ENCODE measurements around the gene SPATA31D1. TPM values are rescaled to one million over a fixed set of nuclear protein-coding genes. Genes with fewer than 3 reads are reported as not detected.
"Not testable (repeated sequence)": the region's sequence is repeated elsewhere in the genome, so short reads cannot be mapped to it uniquely, and the experiment has no call there.

SPATA31D1 gene
- not detected in 2 replicates for total RNA-seq

GRCh38 chr9:81988472-81988871 lies at the start of gene SPATA31D1:
Gene SPATA31D1 (plus strand): TSS chr9:81988772. CDS start chr9:81988819, 47 bp downstream.
- H3K27me3 Mint-ChIP-seq (ENCODE audit: low read depth); intact Hi-C loops (cut with micrococcal nuclease); H3K36me3 Mint-ChIP-seq (ENCODE audit: low read depth): not testable (repeated sequence)

GRCh38 chr9:81943393-81943792 lies 45.2 kb upstream of the SPATA31D1 start, which contains the start of gene SPATA31D3:
Gene SPATA31D3 (plus strand): TSS chr9:81943500. CDS start chr9:81943586, 86 bp downstream.
- H3K9me3 Mint-ChIP-seq; H3K36me3 Mint-ChIP-seq (ENCODE audit: low read depth): not testable (repeated sequence)

More at GRCh38 chr9:81988472-81988871, at the start of gene SPATA31D1:
- DNase-seq (ENCODE audit: low spot score); H3K4me1 Mint-ChIP-seq (ENCODE audit: low read depth); H3K4me3 Mint-ChIP-seq (ENCODE audit: low read depth); H3K27ac Mint-ChIP-seq: not testable (repeated sequence)
- H3K9me3 Mint-ChIP-seq, result peaks cover 19% of the 10 kb centered on the region

GRCh38 chr9:81948650-81949049 lies 39.9 kb upstream of the SPATA31D1 start:
- H3K4me3 Mint-ChIP-seq (ENCODE audit: low read depth); H3K36me3 Mint-ChIP-seq (ENCODE audit: low read depth); intact Hi-C loops (cut with micrococcal nuclease); H3K9me3 Mint-ChIP-seq; H3K27ac Mint-ChIP-seq; DNase-seq (ENCODE audit: low spot score); H3K4me1 Mint-ChIP-seq (ENCODE audit: low read depth); H3K27me3 Mint-ChIP-seq (ENCODE audit: low read depth): not testable (repeated sequence)

More at GRCh38 chr9:81943393-81943792, 45.2 kb upstream of the SPATA31D1 start, which contains the start of gene SPATA31D3:
- H3K27ac Mint-ChIP-seq; intact Hi-C loops (cut with micrococcal nuclease); H3K4me3 Mint-ChIP-seq (ENCODE audit: low read depth); DNase-seq (ENCODE audit: low spot score); H3K27me3 Mint-ChIP-seq (ENCODE audit: low read depth); H3K4me1 Mint-ChIP-seq (ENCODE audit: low read depth): not testable (repeated sequence)

GRCh38 chr9:81953096-81953495 lies 35.5 kb upstream of the SPATA31D1 start:
- H3K4me3 Mint-ChIP-seq (ENCODE audit: low read depth), result no peak overlapping the region
- intact Hi-C loops (cut with micrococcal nuclease), result no loop called here
- no peak overlapping the region for H3K27ac Mint-ChIP-seq
- H3K9me3 Mint-ChIP-seq, result peaks cover 32% of the 10 kb centered on the region
- no peak for DNase-seq (ENCODE audit: low spot score)
- H3K4me1 Mint-ChIP-seq (ENCODE audit: low read depth), result no peaks in the 10 kb centered on the region
- no peaks in the 10 kb centered on the region for H3K27me3 Mint-ChIP-seq (ENCODE audit: low read depth)
- H3K36me3 Mint-ChIP-seq (ENCODE audit: low read depth), result no peaks in the 10 kb centered on the region

DNA sequence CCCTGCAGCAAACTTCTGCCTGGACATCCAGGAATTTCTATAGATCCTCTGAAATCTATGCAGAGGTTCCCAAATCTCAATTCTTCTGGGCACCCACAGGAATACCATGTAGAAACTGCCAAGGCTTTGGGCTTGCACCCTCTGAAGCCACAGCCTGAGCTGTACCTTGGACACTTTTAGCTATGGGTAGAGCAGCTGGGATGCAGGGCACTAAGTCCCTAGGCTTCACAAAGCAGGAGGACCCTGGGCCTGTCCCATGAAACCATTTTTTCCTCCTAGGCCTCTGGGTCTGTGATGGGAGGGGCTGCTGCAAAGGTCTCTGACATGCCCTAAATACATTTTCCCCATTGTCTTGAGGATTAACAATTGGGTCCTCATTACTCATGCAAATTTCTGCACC lies 32.9 kb upstream of the SPATA31D1 start:
- no peak for DNase-seq (ENCODE audit: low spot score)
- peaks cover 32% of the 10 kb centered on the region for H3K9me3 Mint-ChIP-seq
- no peak overlapping the region for H3K27ac Mint-ChIP-seq
- no peaks in the 10 kb centered on the region for H3K27me3 Mint-ChIP-seq (ENCODE audit: low read depth)
- no peaks in the 10 kb centered on the region for H3K36me3 Mint-ChIP-seq (ENCODE audit: low read depth)
- H3K4me1 Mint-ChIP-seq (ENCODE audit: low read depth), result no peaks in the 10 kb centered on the region
- H3K4me3 Mint-ChIP-seq (ENCODE audit: low read depth), result no peak overlapping the region
- intact Hi-C loops (cut with micrococcal nuclease), result no loop called here

DNA sequence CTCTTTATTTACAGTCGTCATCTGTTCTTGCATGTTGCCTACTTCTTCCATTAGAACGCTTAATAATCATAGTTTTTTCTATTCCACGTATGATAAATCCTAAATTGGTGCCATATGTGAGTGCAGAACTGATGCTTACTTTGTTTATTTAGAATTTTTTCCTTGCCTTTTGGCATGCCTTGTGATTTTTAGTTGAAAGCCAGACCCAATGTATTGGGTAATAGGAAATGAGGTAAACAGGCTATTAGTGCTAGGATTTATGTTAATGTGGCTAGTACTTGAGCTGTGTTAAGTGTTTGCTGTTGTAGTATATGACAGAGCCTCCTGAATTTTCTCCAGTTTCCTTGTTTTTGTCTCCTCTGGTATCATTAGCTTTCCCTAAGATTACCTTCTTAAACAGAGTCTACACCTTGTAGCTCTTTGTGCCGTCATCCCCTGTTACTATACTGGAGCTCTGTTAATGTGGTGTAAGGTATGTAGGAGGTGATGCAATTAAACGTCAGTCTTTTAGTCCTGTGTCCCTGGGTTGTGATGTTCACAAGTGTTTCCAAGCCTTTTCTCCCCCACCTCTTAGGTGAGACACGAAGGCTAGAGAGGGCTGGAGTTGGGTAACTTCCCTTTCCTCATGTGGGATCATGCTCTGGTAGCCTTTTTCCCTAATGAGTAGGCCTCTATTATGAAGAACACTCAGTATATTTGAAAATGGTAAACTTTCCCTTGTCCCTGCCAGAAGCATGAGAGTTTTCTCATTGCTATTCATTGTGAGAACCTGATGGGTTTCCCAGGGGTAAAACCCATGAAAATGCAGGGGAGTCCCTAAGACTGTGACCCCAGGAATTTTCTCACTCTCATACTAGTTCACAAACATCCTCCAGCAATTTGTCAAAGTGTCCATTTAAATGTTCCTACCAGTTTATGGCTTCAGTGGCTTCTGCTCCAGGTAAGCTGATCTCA lies 24.1 kb upstream of the SPATA31D1 start:
- intact Hi-C loops (cut with micrococcal nuclease), result no loop called here
- H3K27me3 Mint-ChIP-seq (ENCODE audit: low read depth), result no peaks in the 10 kb centered on the region
- no peak for DNase-seq (ENCODE audit: low spot score)
- no peak overlapping the region for H3K4me3 Mint-ChIP-seq (ENCODE audit: low read depth)
- H3K36me3 Mint-ChIP-seq (ENCODE audit: low read depth), result no peaks in the 10 kb centered on the region
- peaks cover 17% of the 10 kb centered on the region for H3K9me3 Mint-ChIP-seq
- no peak overlapping the region for H3K27ac Mint-ChIP-seq
- H3K4me1 Mint-ChIP-seq (ENCODE audit: low read depth), result no peaks in the 10 kb centered on the region

- Mint-ChIP-seq H3K4me1 (ENCODE audit: low read depth) (no peaks in the 10 kb centered on the region), H3K27ac (no peak overlapping the region), H3K36me3 (ENCODE audit: low read depth) (no peaks in the 10 kb centered on the region), H3K4me3 (ENCODE audit: low read depth) (no peak overlapping the region), H3K27me3 (ENCODE audit: low read depth) (no peaks in the 10 kb centered on the region), H3K9me3 (peaks cover 19% of the 10 kb centered on the region)
- intact Hi-C loops (cut with micrococcal nuclease), result no loop called here
- no peak for DNase-seq (ENCODE audit: low spot score)
Measured at GRCh38 chr9:81968026-81968425, 20.5 kb upstream of the SPATA31D1 start.

- Mint-ChIP-seq H3K4me1 (ENCODE audit: low read depth) (no peaks in the 10 kb centered on the region), H3K4me3 (ENCODE audit: low read depth) (no peak overlapping the region), H3K27me3 (ENCODE audit: low read depth) (no peaks in the 10 kb centered on the region), H3K36me3 (ENCODE audit: low read depth) (no peaks in the 10 kb centered on the region), H3K9me3 (peaks cover 19% of the 10 kb centered on the region), H3K27ac (no peak overlapping the region)
- intact Hi-C loops (cut with micrococcal nuclease), result no loop called here
- DNase-seq (ENCODE audit: low spot score), result no peak
Measured at GRCh38 chr9:81969971-81970370, 18.6 kb upstream of the SPATA31D1 start.

GRCh38 chr9:81971727-81972126 lies 16.8 kb upstream of the SPATA31D1 start:
- Mint-ChIP-seq H3K36me3 (ENCODE audit: low read depth) (no peaks in the 10 kb centered on the region), H3K4me3 (ENCODE audit: low read depth) (no peak overlapping the region), H3K9me3 (peaks cover 19% of the 10 kb centered on the region), H3K4me1 (ENCODE audit: low read depth) (no peaks in the 10 kb centered on the region), H3K27ac (no peak overlapping the region), H3K27me3 (ENCODE audit: low read depth) (no peaks in the 10 kb centered on the region)
- DNase-seq (ENCODE audit: low spot score), result no peak
- intact Hi-C loops (cut with micrococcal nuclease), result no loop called here

- Mint-ChIP-seq H3K4me3 (ENCODE audit: low read depth) (no peak overlapping the region), H3K4me1 (ENCODE audit: low read depth) (no peaks in the 10 kb centered on the region), H3K27ac (no peak overlapping the region), H3K36me3 (ENCODE audit: low read depth) (no peaks in the 10 kb centered on the region), H3K27me3 (ENCODE audit: low read depth) (no peaks in the 10 kb centered on the region), H3K9me3 (no peaks in the 10 kb centered on the region)
- no peak for DNase-seq (ENCODE audit: low spot score)
- intact Hi-C loops (cut with micrococcal nuclease), result no loop called here
Measured at GRCh38 chr9:81974764-81975163, 13.8 kb upstream of the SPATA31D1 start.

GRCh38 chr9:81976351-81976750 lies 12.2 kb upstream of the SPATA31D1 start:
- H3K4me3 Mint-ChIP-seq (ENCODE audit: low read depth), result no peak overlapping the region
- intact Hi-C loops (cut with micrococcal nuclease), result no loop called here
- no peak overlapping the region for H3K27ac Mint-ChIP-seq
- no peaks in the 10 kb centered on the region for H3K36me3 Mint-ChIP-seq (ENCODE audit: low read depth)
- no peak for DNase-seq (ENCODE audit: low spot score)
- no peaks in the 10 kb centered on the region for H3K27me3 Mint-ChIP-seq (ENCODE audit: low read depth)
- H3K4me1 Mint-ChIP-seq (ENCODE audit: low read depth), result no peaks in the 10 kb centered on the region
- H3K9me3 Mint-ChIP-seq, result no peaks in the 10 kb centered on the region

DNA sequence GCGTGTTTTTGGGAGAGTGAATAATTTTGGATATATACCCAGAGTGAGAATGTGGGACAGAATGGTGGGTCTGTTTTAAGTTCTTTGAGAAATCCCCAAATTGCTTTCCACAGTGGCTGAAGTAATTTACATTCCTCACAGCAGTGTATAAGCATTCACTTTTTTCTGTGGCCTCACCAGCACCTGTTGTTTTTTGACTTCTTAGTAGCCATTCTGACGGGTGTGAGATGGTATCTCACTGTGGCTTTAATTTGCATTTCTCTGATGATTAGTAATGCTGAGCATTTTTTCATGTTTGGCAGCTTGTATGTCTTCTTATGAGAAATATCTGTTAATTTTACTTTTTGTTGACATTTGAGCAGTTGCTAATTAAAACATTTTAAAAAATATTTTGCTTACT lies 9.4 kb upstream of the SPATA31D1 start:
- Mint-ChIP-seq H3K27me3 (ENCODE audit: low read depth) (no peaks in the 10 kb centered on the region), H3K4me1 (ENCODE audit: low read depth) (no peaks in the 10 kb centered on the region), H3K4me3 (ENCODE audit: low read depth) (no peak overlapping the region), H3K27ac (no peak overlapping the region), H3K9me3 (peaks cover 4% of the 10 kb centered on the region), H3K36me3 (ENCODE audit: low read depth) (no peaks in the 10 kb centered on the region)
- intact Hi-C loops (cut with micrococcal nuclease), result no loop called here
- DNase-seq (ENCODE audit: low spot score), result no peak

- no peak for DNase-seq (ENCODE audit: low spot score)
- peaks cover 4% of the 10 kb centered on the region for H3K9me3 Mint-ChIP-seq
- no peak overlapping the region for H3K27ac Mint-ChIP-seq
- H3K27me3 Mint-ChIP-seq (ENCODE audit: low read depth), result no peaks in the 10 kb centered on the region
- no peak overlapping the region for H3K4me3 Mint-ChIP-seq (ENCODE audit: low read depth)
- intact Hi-C loops (cut with micrococcal nuclease), result no loop called here
- no peaks in the 10 kb centered on the region for H3K4me1 Mint-ChIP-seq (ENCODE audit: low read depth)
- no peaks in the 10 kb centered on the region for H3K36me3 Mint-ChIP-seq (ENCODE audit: low read depth)
Measured at GRCh38 chr9:81980568-81980967, 8.0 kb upstream of the SPATA31D1 start.
